SK-N-SH (cell line): Measurements from ENCODE around the gene B4GALNT3.

Source experiments
- CTCF ChIP-seq: fragments of 200-600 bp; sonication (generic); IDR thresholded peaks from 2 replicates; pipeline ENCODE4 v1.6.1; 2017; ENCODE audit warnings: antibody characterized with exemption, mild to moderate bottlenecking, moderate library complexity
- EP300 ChIP-seq, 2 experiments: IDR thresholded peaks; 2 replicates each; pipeline versions ENCODE4 v1.4.0 to v1.6.1; 2012; ENCODE audit warnings: borderline replicate concordance in 1 of 2, low read depth in 1 of 2, low read length in 1 of 2
- FOSL2 ChIP-seq: IDR thresholded peaks from 2 replicates; pipeline ENCODE4 v1.4.0; 2012; ENCODE audit warnings: low read depth, mild to moderate bottlenecking, moderate library complexity, borderline replicate concordance
- FOXJ3 ChIP-seq: sonication (generic); formaldehyde crosslinking; IDR thresholded peaks from 2 replicates; pipeline ENCODE4 v1.5.1; 2020; ENCODE audit warnings: mild to moderate bottlenecking, missing genetic modification reagents
- FOXM1 ChIP-seq: IDR thresholded peaks from 2 replicates; pipeline ENCODE4 v1.4.0; 2012; ENCODE audit warnings: low read depth, mild to moderate bottlenecking
- GABPA ChIP-seq: IDR thresholded peaks from 2 replicates; pipeline ENCODE4 v1.4.0; 2012; ENCODE audit warnings: low read depth, mild to moderate bottlenecking
- NRF1 ChIP-seq: IDR thresholded peaks from 2 replicates; pipeline ENCODE4 v1.6.1; 2012; ENCODE audit warnings: low read depth, mild to moderate bottlenecking, low read length
- POLR2AphosphoS5 ChIP-seq: IDR thresholded peaks from 2 replicates; pipeline ENCODE4 v1.6.1; 2012; ENCODE audit warnings: low read depth, low read length
- RCOR1 ChIP-seq: fragments of 150-350 bp; IDR thresholded peaks from 2 replicates; pipeline ENCODE4 v1.6.1; 2017; ENCODE audit warnings: antibody characterized with exemption, low read length

- TF ChIP-seq NRF1 (no peak), EP300 (IDR thresholded peaks at IDR 0.05; ENCODE audit: borderline replicate concordance in 1 of 2, low read depth in 1 of 2, low read length in 1 of 2) (no peak), FOSL2 (no peak), GABPA (no peak), POLR2AphosphoS5 (no peak), FOXM1 (no peak), CTCF (no peak), RCOR1 (no peak), FOXJ3 (CRISPR knock-in tag) (no peak)
These were observed 113.5 kb downstream of the B4GALNT3 start for GRCh38 chr12:573232-573631.
